NK-92 (cell line): Measurements from ENCODE around the gene NEDD1.

Experiments
- DNase-seq: peaks from one replicate; lab custom pipeline; 2025; ENCODE audit not compliant: unreplicated experiment; lab: John Stamatoyannopoulos, UW

The NEDD1 gene

DNA sequence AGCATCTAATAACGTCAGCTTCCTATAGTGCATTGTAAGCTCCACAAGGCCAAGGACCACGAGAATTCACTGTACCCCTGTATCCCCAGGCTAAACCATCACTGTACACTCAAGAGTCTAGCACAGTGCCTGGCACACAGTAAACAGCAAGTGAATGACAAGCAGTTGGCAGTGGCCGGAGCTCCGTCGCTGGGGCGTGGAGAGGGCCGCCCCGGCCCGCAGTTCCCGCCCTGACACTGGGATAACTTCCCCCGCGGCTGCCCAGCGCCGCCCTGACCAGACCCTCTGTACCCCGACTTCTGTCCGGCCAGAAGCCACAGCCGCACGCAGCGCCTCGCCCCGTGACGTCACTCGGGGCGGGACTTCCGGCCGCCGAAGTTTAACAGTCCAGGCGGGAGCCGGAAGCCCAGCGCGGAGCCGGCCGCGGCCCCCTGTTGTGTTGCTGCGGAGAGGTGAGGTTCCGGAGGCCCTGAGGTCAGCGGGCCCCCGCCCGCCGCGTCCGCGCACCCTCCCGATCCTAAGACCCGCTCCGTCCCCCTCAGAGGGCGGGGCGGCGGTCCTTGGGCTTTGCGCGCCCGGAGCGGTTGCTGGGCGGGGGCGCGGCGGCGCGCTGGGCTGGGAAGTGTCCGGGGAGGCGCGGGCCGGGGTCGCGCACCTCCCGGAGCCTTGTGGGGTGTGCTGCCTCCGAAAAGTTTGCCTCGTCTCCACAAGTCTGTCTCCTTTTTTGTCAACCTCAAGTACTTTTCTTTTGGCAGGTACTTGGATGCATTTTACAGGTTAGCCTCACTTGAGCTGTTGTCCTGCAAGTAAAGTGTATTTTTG, at the start of gene NEDD1:
TSS of gene NEDD1 (plus strand) at position 409 of the 822 bp plus-strand sequence. CDS start 2,503 bp downstream, outside the sequence.
- DNase-seq: no peak

GRCh38 chr12:96858162-96858561, 48.9 kb upstream of the NEDD1 start:
- DNase-seq: no peak

DNA sequence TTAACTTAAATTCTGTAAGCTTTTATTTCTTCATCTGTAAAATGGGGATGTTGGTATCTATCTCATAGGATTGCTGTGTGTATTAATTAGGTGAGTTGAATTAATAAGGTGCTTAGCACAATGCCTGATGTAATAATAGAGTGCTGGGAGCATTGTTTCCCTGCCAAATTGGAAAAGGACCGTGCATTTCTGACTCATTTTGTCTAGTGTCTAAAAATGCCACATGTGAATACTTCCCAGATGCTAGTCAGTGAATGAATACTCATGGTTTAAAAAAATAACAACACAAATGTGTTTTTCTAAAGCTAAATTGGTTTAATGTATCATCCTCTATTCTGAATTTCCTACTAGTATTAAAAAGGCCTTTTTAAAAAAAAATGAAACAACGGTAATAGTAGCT, 45.4 kb upstream of the NEDD1 start:
- DNase-seq: no peak

DNA sequence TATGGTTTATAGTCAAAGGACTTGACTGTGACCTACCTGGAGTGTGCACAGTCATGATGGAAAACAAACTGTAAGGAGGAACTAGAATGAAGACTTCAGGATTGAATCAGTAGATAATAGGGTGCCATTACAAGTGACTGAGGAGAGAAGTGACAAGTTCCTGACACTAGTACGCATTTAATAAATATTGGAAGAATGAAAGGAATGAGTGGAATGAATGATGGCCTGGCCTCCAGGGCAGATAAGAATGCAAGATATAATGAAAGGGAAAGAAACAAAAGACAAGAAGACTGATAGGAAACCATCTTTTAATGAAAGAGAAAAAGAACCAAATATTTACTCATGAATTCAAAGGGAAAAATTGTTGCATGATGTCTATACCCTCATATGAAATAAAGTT, 44.7 kb upstream of the NEDD1 start:
- DNase-seq: no peak

GRCh38 chr12:96864335-96864734, 42.7 kb upstream of the NEDD1 start:
- DNase-seq: no peak

DNA sequence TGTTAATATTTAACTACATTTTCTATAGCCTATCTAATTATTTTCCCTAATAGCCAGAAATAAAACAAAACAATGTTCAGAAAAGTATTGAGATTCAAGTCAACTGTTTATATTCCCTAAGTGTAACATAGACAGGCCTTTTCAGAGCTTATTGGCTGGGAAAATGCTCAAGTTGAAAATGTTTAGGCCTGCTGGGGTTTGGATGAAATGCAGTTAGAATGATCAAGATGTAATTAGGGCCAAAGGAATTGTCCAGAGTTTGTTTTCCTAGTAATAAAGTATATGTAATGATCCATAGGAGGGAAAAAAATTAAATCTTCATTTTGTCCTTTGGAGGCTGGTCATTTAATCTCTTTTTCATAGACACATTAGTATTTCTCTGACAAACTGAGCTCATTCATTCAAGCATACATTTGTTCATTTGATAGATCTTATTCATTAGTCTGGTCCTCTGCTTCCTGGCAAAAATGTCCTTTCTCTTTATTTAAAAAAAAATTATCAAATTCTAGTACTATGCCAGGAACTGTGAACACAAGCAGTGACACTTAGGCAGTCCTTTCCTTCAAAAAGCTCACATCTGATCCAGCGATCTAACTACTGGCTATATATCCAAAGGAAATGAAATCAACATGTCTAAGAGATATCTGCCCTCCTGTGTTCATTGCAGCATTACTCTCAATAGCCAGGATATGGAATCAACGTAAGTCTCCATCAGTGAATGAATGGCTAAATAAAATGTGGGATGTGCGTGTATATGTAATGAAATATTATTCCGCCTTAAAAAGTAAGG, 40.1 kb upstream of the NEDD1 start:
- DNase-seq: no peak

DNA sequence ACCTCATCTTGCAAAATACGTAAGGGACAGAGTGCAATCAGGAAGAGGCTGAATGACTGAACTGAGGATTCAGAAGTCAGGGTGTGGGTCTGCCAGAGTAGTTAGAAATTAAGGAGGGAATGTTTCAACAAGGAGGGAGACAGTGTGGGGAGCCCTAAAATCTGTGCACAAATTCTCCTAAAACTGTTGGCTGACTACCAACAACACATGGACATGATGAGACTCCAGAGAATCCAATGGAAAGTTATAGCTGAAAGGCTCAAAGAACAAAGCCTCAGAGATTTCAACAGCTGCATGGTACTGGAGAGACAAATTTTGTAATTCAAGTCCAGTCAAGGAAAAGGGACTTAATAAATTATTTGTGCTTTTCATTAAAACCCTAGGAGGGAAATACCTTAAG, 36.1 kb upstream of the NEDD1 start:
- DNase-seq: no peak

GRCh38 chr12:96872961-96873360, 34.1 kb upstream of the NEDD1 start:
- no peak for DNase-seq

GRCh38 chr12:96874211-96874610, 32.8 kb upstream of the NEDD1 start:
- no peak for DNase-seq

- no peak for DNase-seq
Observed at GRCh38 chr12:96876966-96877365, 30.1 kb upstream of the NEDD1 start.

GRCh38 chr12:96878704-96879103, 28.4 kb upstream of the NEDD1 start:
- DNase-seq: no peak

- DNase-seq: no peak
Observed at GRCh38 chr12:96879301-96879700, 27.8 kb upstream of the NEDD1 start.

GRCh38 chr12:96880220-96880619, 26.8 kb upstream of the NEDD1 start:
- no peak for DNase-seq

DNA sequence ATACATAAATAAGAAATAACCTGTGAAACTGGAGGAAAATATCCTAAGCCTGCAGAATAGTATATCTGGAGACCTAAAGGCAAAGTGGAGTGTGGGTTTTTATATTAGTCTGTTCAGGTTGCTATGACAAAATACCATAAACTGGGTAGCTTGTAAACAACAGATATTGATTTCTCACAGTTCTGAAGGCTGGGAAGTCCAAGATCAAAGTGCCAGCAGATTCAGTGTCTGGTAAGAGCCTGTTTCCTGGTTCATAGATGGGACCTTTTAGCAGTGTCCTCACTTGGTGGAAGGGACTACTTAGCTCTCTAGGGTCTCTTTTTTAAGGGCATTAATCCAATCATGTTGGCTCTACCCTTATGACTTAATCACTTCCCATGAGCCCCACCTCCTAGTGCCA, 25.4 kb upstream of the NEDD1 start:
- DNase-seq: no peak

DNA sequence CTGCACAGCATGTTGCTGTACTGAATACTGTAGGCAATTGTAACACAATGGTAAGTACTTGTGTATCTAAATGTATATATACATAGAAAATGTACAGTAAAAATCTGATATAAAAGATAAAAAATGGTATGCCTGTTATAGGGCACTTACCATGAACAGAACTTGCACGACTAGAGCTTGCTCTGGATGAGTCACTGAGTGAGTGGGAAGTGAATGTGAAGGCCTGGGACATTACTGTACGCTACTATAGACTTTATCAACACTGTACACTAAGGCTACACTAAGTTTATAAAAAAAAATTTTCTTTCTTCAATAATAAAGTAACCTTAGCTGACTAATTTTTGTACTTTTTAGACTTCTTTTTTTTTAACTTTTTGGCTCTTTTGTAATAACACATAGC, 24.2 kb upstream of the NEDD1 start:
- DNase-seq: no peak

DNA sequence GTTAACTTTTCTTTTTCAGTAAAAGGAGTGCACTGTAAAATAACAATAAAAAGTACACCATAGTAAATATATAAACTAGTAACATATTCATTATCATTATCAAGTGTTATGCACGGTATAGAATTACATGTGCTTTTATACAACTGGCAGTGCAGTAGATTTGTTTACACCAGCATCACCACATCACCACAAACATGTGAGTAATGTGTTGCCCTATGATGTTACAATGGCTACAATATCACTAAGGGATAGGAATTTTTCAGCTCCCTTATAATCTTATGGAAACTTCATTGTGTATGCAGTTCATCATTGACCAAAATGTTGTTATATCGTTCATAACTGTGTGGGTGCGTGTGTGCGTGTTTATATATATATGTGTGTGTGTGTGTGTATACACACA, 23.5 kb upstream of the NEDD1 start:
- DNase-seq: no peak

GRCh38 chr12:96886998-96887677, 19.9 kb upstream of the NEDD1 start:
- DNase-seq: no peak

- DNase-seq: no peak
Observed at GRCh38 chr12:96889273-96889933, 17.7 kb upstream of the NEDD1 start.

- no peak for DNase-seq
Observed at GRCh38 chr12:96890331-96890730, 16.7 kb upstream of the NEDD1 start.

DNA sequence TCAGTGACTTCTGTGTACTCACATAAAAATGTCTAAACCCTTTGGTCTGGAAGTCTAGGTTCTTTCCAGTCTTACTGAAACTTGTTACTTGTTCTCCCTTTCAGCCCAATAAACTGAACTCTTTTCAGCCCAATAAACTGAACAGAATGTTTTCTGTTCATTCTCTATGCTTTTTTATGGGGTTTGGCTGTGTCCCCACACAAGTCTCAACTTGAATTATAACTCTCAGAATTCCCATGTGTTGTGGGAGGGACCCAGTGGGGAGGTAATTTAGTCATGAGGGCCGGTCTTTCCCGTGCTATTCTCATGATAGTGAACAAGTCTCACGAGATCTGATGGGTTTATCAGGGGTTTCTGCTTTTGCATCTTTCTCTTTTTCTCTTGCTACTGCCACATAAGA, 15.0 kb upstream of the NEDD1 start:
- DNase-seq: no peak

DNA sequence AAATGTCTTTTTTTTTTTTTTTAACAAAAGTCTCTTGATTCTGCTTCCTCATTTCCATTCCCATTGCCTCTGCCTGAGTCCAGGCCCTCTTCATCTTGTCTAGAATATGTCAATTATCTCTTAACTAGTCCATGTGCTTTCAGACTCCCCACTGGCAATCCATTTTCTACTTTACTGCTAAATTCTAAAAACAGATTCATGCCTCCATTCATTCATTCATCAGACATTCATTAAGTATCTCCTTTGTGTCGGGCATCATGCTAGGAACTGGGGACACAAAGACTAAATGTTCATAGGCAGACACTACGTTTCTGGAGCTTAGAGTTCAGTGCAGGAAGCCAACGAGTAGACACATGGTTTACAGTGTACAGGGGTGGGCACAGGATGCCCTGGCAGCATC, 9.6 kb upstream of the NEDD1 start:
- no peak for DNase-seq
